ENCODE measurements around the gene CNOT3.

Gene CNOT3

DNA sequence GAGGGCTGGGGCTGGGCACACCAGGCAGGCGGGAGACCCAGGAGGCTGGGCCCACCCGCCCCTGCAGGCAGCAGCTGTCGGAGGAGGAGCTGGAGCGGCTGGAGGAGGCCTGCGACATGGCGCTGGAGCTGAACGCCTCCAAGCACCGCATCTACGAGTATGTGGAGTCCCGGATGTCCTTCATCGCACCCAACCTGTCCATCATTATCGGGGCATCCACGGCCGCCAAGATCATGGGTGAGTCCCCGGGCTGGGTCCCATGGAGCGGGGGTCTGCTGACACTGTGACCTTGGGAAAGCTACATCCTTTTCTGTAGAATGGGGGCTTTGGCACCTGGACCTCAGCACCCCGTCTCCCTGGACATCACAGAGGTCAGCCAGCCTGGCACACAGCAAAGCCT, 13.9 kb upstream of the CNOT3 start:
- DNase-seq: no peak

GRCh38 chr19:54124393-54124792, 13.2 kb upstream of the CNOT3 start:
- no peak for DNase-seq

- no peak for DNase-seq
Measured at GRCh38 chr19:54125713-54126112, 11.8 kb upstream of the CNOT3 start.

DNA sequence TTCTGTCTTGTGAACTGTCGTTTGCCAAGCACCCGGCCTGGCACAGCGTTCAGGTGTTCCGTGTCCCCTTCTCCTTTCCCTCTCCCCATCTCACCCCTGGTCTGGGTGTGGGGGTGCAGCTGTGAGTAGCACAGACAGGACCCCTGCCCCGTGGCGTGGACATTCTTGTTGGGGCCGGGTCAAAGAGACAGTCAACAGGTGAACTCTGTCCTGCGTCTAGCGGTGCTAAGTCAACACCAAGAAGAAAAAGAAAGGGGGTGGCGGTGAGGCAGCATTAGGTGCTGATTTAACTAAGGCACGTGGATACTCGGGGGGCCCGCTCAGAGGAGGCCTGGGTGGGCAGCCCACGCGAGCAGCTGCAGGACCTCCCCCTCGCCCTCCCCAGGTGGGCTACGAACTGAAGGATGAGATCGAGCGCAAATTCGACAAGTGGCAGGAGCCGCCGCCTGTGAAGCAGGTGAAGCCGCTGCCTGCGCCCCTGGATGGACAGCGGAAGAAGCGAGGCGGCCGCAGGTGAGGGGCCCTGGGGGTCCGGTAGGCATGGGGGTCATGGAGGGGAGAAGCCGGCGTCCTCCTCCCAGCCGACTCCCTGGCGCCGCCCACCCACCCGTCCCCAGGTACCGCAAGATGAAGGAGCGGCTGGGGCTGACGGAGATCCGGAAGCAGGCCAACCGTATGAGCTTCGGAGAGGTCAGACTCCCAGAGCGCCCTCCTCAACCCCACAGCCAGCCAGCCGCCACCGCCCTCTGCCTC, 9.7 kb upstream of the CNOT3 start:
- no peak for DNase-seq

DNA sequence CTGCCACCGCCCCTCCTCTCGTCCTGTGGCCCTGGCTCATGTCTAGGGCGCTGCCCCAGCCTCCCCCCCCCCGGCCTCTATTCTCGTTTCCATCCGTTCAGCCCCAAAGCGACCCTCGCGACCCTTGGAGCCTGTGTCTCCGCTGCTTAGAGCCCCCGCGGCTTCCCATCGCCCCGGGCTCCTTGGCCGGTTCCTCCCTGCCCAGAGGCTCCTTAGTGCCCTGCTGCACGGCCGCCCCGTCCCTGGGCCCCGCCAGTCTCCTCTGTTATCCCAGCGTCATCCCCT, 9.2 kb upstream of the CNOT3 start:
- no peak for DNase-seq

DNA sequence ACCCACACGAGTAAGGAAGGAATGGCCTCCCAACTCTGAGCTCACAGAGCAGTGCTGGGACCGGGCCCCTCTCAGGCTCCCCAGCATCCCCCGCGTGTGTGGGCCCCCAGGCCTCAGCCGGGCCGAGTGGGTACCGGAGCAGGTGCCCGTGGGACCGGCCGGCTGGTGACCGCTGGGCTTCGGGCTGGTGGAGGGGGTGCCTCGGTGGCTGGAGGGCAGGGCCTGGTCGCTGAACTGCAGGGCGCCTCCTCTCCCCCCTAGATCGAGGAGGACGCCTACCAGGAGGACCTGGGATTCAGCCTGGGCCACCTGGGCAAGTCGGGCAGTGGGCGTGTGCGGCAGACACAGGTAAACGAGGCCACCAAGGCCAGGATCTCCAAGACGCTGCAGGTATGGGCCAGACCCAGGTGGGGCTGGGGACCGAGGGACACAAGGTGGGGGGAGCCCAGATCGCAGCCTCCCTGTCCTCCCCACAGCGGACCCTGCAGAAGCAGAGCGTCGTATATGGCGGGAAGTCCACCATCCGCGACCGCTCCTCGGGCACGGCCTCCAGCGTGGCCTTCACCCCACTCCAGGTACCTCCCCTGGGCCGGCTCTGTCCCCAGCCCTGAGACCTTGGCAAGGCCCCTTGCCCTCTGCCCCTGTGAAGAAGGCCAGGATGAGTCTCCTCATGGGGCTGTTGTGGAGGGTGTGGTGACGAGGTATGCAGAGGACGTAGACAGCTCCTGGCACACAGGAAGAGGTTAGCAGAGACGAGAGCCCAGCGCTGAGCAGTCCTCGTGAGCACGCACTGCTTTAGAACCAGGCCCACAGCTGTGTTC, 8.6 kb upstream of the CNOT3 start:
- DNase-seq: no peak

DNA sequence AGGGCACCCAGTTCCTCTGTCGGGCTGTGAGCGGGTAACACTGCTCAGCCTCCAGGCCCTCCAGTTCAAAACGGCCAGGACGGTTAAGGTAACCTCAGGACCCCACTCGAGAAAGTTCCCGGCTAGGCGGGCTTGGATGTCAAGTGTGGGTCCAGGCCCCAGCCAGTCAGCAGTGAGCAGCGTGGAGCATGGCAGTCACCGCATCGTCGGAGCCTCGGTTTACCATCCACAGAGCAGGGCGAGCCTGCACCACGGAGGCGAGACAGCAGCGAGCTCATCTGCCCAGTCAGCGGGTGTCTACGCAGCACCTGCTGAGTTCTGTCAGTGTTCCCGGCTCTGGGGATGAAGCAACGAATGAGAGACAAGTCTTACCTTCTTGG, 8.0 kb upstream of the CNOT3 start:
- DNase-seq: no peak

- peak; percentile 67 for DNase-seq
Measured at GRCh38 chr19:54133312-54133956, 4.1 kb upstream of the CNOT3 start.

DNA sequence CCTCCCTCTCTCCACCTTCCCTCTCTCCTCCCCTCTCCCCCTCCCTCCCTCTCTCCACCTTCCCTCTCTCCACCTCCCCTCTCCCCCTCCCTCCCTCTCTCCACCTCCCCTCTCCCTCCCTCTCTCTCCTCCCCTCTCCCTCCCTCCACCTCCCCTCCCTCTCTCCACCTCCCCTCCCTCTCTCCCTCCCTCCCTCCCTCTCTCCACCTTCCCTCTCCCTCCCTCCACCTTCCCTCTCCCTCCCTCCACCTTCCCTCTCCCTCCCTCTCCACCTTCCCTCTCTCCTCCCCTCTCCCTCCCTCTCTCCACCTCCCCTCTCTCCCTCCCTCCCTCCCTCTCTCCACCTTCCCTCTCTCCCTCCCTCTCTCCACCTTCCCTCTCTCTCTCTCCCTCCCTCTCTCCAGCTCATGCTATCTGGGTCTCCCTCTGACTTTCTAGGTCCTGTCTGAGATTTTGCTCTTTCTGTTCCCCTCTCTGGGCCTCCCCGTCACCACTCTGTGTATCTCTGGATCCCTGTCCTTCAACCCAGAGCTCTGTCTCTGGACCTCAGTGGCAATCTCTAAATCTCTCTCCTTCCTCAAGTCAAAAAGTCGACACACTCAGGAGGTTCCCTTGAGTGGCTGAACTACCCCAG, 3.5 kb upstream of the CNOT3 start:
- no peak for DNase-seq

DNA sequence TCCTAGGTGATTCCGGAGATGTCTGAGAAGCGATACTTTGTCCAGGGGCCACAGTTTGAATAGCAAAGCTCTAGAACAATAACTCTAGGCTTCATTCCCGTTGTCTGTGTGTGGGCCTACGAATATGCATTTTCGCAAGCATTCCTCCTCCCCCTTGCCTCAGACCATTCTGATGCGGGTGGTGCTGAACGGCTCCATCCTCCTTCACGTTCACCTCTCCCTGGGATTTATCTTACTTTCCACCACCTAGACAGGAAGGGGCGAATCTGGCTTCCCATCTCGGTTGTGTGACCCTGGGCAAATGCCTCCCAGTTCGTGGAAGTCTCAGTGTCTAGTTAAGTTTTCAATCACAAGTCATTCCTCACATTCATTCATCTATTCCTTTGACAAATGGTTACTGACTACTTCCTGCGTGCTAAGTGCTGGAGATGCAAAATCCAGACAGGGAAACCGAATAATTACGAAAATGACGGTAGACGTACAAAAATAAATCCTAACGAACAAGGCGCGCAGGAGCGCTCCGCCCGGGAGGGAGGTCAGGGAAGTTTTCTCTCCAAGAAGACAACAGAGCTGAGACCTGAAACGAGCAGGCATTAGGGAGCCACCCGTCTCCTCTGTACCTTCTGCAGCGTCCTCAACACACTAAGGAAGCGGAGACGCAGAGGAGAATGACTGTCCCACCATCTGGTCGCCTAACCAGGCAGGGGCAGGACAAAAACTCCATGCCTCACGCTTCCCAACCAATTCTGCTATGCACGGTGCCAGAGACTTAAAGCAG, 1.3 kb upstream of the CNOT3 start:
- no peak for DNase-seq

DNA sequence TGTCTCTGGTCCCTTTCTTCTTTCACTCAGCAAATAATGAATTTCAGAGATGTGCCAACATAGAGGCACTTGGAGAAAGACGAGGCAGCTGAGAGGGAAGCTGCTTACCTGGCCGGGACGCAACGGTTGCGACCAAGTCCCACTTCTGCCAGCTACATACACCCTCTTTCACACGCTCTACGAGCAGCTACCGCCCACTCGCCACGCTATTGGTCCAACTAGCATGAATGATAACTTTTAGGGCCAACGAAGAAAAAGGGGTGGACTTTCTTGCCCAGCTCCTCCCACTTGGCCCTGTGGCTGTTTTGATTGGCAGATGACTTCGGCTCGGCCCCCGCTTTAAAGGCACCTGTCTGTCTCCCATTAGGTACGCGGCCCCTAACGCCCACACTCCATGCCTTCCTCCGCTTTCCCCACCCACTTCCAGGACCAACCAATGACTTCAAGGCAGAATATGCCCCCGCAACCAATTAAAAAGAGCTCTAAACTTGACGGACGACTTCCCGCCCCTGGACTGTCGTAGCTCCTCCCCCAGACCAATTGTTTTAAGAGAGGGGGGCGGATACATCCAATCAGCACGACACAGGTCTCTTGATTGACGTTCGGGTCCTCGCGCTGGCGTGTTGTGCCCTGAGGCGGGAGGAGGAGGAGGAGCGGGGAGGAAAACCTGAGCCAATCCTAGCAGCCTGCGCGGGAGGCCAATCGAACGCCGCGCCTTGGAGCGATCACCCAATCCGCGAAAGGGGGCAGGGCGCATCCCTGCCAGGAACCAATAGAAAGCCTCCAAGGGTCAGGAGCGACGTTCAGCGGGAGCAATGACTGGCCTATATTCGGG, 481 bp upstream of the CNOT3 start:
- peak; percentile 98 for DNase-seq

GRCh38 chr19:54138489-54139256, 1.1 kb downstream of the CNOT3 start:
- DNase-seq: no peak

DNA sequence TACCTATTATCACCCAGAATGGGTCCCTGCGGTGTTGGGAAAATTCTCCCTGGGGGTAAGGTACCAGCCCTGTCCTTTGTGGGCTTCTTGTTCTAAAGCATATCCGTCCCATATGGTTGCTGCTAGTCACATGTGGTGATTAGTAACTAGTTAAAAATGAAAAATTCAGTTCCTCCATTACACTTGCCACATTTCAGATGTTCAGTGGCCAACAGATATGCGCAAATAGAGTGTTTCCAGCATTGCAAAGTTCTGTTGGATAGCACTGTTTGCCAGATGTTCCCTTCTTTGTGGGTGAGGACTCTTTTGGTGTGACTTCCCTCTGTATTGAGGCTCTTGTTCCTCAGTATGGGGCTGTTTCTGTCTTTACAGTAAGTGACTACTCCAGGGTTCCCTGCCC, 3.8 kb downstream of the CNOT3 start:
- no peak for DNase-seq

GRCh38 chr19:54142166-54142780, 4.7 kb downstream of the CNOT3 start:
- no peak for DNase-seq

GRCh38 chr19:54145541-54146158, 8.1 kb downstream of the CNOT3 start:
- no peak for DNase-seq

DNA sequence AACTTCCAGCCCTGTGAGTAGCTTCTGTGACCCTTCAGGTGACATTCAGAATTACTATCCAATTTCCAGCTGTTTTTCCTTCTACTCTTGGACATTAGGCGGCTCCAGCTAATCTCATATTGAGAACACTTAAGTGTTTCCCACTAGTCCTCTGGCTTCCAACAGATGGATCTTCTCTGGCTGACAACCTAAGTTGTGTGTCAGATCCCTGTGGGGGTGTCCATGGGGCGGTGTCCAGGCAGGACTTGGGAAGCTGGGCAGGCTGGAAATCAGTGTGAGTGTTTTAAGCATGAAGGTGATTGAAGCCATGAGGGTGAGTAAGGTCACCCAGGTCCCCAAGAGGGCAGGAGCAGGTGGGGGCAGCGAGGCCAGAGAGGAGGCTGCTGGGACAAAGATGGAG, 10.1 kb downstream of the CNOT3 start:
- no peak for DNase-seq

DNA sequence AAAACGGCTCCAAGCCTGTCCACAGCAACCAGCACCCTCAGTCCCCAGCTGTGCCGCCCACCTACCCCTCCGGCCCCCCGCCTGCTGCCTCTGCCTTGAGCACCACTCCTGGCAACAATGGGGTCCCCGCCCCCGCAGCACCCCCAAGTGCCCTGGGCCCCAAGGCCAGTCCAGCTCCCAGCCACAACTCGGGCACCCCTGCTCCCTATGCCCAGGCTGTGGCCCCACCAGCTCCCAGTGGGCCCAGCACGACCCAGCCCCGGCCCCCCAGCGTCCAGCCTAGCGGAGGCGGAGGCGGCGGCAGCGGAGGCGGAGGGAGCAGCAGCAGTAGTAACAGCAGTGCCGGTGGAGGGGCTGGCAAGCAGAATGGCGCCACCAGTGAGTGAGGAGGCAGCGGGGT, 10.6 kb downstream of the CNOT3 start:
- DNase-seq: no peak

- DNase-seq: no peak
Measured at GRCh38 chr19:54149021-54149812, 11.7 kb downstream of the CNOT3 start.

DNA sequence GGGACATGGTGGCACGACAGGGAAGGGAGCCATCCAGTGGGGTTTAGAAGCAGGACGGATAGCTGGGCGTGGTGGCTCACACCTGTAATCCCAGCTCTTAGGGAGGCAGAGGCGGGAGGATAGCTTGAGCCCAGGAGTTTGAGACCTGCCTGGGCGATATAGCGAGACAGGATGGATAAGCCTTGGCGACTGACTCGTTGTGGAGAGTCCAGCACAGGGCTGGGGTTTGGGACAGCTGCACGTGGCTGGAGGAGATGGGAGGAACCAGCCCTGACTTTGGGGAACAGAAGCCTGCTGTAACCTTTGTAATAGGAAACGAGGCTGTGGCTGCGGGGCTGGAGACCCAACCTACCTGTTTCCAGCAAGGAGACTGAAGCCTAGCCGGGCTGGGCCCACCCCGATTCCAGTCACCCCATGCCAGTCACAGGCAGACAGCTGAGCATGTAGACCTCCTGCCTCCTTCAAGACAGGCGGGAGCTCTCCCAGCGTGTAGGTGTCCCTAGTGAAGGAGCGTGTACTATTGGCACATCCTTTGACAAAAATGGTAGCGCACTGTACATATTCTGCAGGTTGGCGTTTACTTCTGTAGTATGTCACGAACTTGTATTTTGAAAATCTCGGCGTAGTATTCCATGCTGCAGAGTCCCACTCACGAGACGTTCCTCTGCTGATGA, 13.9 kb downstream of the CNOT3 start:
- no peak for DNase-seq

All from NCI-H2171 (cell line).